Liver (tissue), 9 donors: ENCODE data around the gene WLS. TPM values are rescaled to one million over a fixed set of nuclear protein-coding genes. Genes with fewer than 3 reads are reported as not detected.
A peak's percentile ranks its signal among the peaks of the same experiment; 100 is the strongest.

Experiments
- DNase-seq: peaks from one replicate; pipeline ENCODE4 v3.0.0-alpha.2; 2017; ENCODE audit warnings: low spot score
- H3K27ac ChIP-seq, 2 donors: one replicate each; pipeline ENCODE4 v1.7.0; 2013; ENCODE audit warnings: inconsistent platforms in 2 of 2, low read length in 2 of 2, control low read depth in 1 of 2, low read depth in 1 of 2, mild to moderate bottlenecking in 1 of 2
- H3K27me3 ChIP-seq, 4 donors: one replicate each; pipeline versions ENCODE4 v1.6.1 to v1.7.0; 2013; ENCODE audit warnings: low read length in 3 of 4, inconsistent platforms in 1 of 4, mild to moderate bottlenecking in 1 of 4, moderate library complexity in 1 of 4; ENCODE audit not compliant: control insufficient read depth in 4 of 4, insufficient read depth in 4 of 4
- H3K36me3 ChIP-seq, 4 donors: one replicate each; pipeline versions ENCODE4 v1.6.1 to v1.7.0; 2013; ENCODE audit warnings: low read length in 3 of 4, mild to moderate bottlenecking in 3 of 4, low read depth in 1 of 4, moderate library complexity in 1 of 4; ENCODE audit not compliant: control insufficient read depth in 4 of 4, insufficient read depth in 3 of 4
- H3K4me1 ChIP-seq, 4 donors: one replicate each; pipeline versions ENCODE4 v1.6.1 to v1.7.0; 2013; ENCODE audit warnings: low read length in 3 of 4, mild to moderate bottlenecking in 3 of 4, moderate library complexity in 1 of 4; ENCODE audit not compliant: control insufficient read depth in 4 of 4, insufficient read depth in 4 of 4
- H3K4me3 ChIP-seq, 3 donors: one replicate each; pipeline versions ENCODE4 v1.6.1 to v1.7.0; 2013; ENCODE audit warnings: low read length in 3 of 3, control low read depth in 1 of 3, low read depth in 1 of 3, mild to moderate bottlenecking in 1 of 3
- H3K9ac ChIP-seq, 2 donors: one replicate each; pipeline ENCODE4 v1.7.0; 2013; ENCODE audit warnings: low read length in 2 of 2, mild to moderate bottlenecking in 2 of 2, moderate library complexity in 2 of 2, control low read depth in 1 of 2, low read depth in 1 of 2
- H3K9me3 ChIP-seq, 4 donors: one replicate each; pipeline versions ENCODE4 v1.6.1 to v1.7.0; 2013; ENCODE audit warnings: low read length in 3 of 4; ENCODE audit not compliant: control insufficient read depth in 4 of 4
- ATF3 ChIP-seq: IDR thresholded peaks from 2 replicates; pipeline ENCODE4 v1.6.1; 2016; ENCODE audit warnings: antibody characterized with exemption
- CTCF ChIP-seq: fragments of 150-350 bp; IDR thresholded peaks from 2 replicates; pipeline ENCODE4 v1.5.1; 2017; ENCODE audit warnings: improper control_type of control experiment, low read depth, low read length; ENCODE audit not compliant: missing input control
- EGR1 ChIP-seq, 2 donors: IDR thresholded peaks; 2 replicates each; pipeline ENCODE4 v1.6.1; 2016 to 2018; ENCODE audit warnings: antibody characterized with exemption in 2 of 2, low read depth in 2 of 2
- FOXA1 ChIP-seq: IDR thresholded peaks from 2 replicates; pipeline ENCODE4 v1.6.1; 2016; ENCODE audit warnings: antibody characterized with exemption
- FOXA2 ChIP-seq: IDR thresholded peaks from 2 replicates; pipeline ENCODE4 v1.6.1; 2016; ENCODE audit warnings: antibody characterized with exemption
- GABPA ChIP-seq, 2 donors: IDR thresholded peaks in 1 of 2; conservative IDR thresholded peaks in 1 of 2; 2 replicates each; pipeline ENCODE4 v1.6.1; 2016; ENCODE audit warnings: antibody characterized with exemption in 2 of 2, mild to moderate bottlenecking in 1 of 2, moderate library complexity in 1 of 2
- HNF4G ChIP-seq: IDR thresholded peaks from 2 replicates; pipeline ENCODE4 v1.6.1; 2016; ENCODE audit warnings: antibody characterized with exemption
- JUND ChIP-seq, 2 donors: IDR thresholded peaks; 2 replicates each; pipeline ENCODE4 v1.6.1; 2016; ENCODE audit warnings: antibody characterized with exemption in 2 of 2
- MAX ChIP-seq: IDR thresholded peaks from 2 replicates; pipeline ENCODE4 v1.6.1; 2016; ENCODE audit warnings: antibody characterized with exemption
- NR2F2 ChIP-seq: IDR thresholded peaks from 2 replicates; pipeline ENCODE4 v1.6.1; 2016; ENCODE audit warnings: antibody characterized with exemption
- RAD21 ChIP-seq, 2 donors: IDR thresholded peaks; 2 replicates each; pipeline ENCODE4 v1.6.1; 2016; ENCODE audit warnings: antibody characterized with exemption in 2 of 2, mild to moderate bottlenecking in 2 of 2
- REST ChIP-seq: IDR thresholded peaks from 2 replicates; pipeline ENCODE4 v1.6.1; 2016; ENCODE audit warnings: antibody characterized with exemption, mild to moderate bottlenecking
- RXRA ChIP-seq, 2 donors: IDR thresholded peaks; 2 replicates each; pipeline ENCODE4 v1.6.1; 2017 to 2018; ENCODE audit warnings: antibody characterized with exemption in 2 of 2, mild to moderate bottlenecking in 1 of 2
- SP1 ChIP-seq: IDR thresholded peaks from 2 replicates; pipeline ENCODE4 v1.6.1; 2018; ENCODE audit warnings: antibody characterized with exemption, mild to moderate bottlenecking
- TAF1 ChIP-seq: conservative IDR thresholded peaks from 2 replicates; pipeline ENCODE4 v1.6.1; 2016; ENCODE audit warnings: antibody characterized with exemption, mild to moderate bottlenecking
- YY1 ChIP-seq: IDR thresholded peaks from 2 replicates; pipeline ENCODE4 v1.6.1; 2016; ENCODE audit warnings: antibody characterized with exemption, mild to moderate bottlenecking
- WGBS: extraction: QIAGEN DNeasy Blood & Tissue Kit; methylation state at CpG from one replicate; pipeline ENCODE4 v1.1.7; 2013; 5-methylcytosine and 5-hydroxymethylcytosine counted together
- polyA plus RNA-seq, 2 donors: library from polyadenylated mRNA; stranded (reverse) in 1 of 2; unstranded in 1 of 2; fragments of 200-250 nt in 1 of 2; fragments of >200 nt in 1 of 2; fragmentation: Nextera tagmentation in 1 of 2; extraction: Ambion mirVana in 1 of 2; gene quantifications; one replicate each; pipeline versions ENCODE4 v1.2.1 to v1.2.3, GENCODE V29; 2013 to 2015
- total RNA-seq, 2 donors: library from RNA; depleted of rRNA; stranded (reverse); fragments of >200 nt; gene quantifications; one replicate each; pipeline ENCODE4 v1.2.3, GENCODE V29; 2014
- donor health status: healthy.
- donor health status: healthy.
- donor health status: healthy.
- donor health status: healthy.
- donor health status: healthy.

WLS gene
- total and polyA plus RNA-seq, 4 donors = 3.2 to 12.5 (median 7.7) TPM

- no peaks in the 10 kb centered on the region for H3K9me3 ChIP-seq
- TF ChIP-seq FOXA1 (no peak), RAD21 (IDR thresholded peaks at IDR 0.05) (peak; percentile 95 to 97), EGR1 (IDR thresholded peaks at IDR 0.05; ENCODE audit: low read depth in 2 of 2) (no peak), CTCF (peak; percentile 92), JUND (IDR thresholded peaks at IDR 0.05) (no peak)
- peaks cover 0 to 8% (median 0%) of the 10 kb centered on the region in 4 donors for H3K4me1 ChIP-seq
- DNase-seq = peak; percentile 57
- WGBS = 0% methylated on average over 3 of the region's 3 CpGs
- peak overlapping the region in 2 of 3 donors; percentile 9 to 15 for H3K4me3 ChIP-seq
- no peak overlapping the region for H3K9ac ChIP-seq
- H3K27ac ChIP-seq = no peak overlapping the region
- no peaks in the 10 kb centered on the region for H3K36me3 ChIP-seq
- no peaks in the 10 kb centered on the region for H3K27me3 ChIP-seq
Measured at GRCh38 chr1:68116643-68117235, 115.6 kb downstream of the WLS start.

- 80% methylated on average over 4 of the region's 4 CpGs for WGBS
- Histone ChIP-seq H3K9me3 (no peaks in the 10 kb centered on the region), H3K4me3 (no peak overlapping the region), H3K4me1 (peaks cover 0 to 7% (median 0%) of the 10 kb centered on the region in 4 donors), H3K27ac (no peak overlapping the region), H3K36me3 (no peaks in the 10 kb centered on the region), H3K27me3 (no peaks in the 10 kb centered on the region), H3K9ac (no peak overlapping the region)
- no peak for TF ChIP-seq SP1
- TF ChIP-seq TAF1 = no peak
- no peak for TF ChIP-seq EGR1 (IDR thresholded peaks at IDR 0.05; ENCODE audit: low read depth in 2 of 2)
- TF ChIP-seq GABPA (IDR thresholded peaks at IDR 0.05 in 1 of 2, conservative IDR thresholded peaks at IDR 0.05 in 1 of 2) = no peak
- TF ChIP-seq FOXA1 = no peak
- TF ChIP-seq MAX = no peak
- TF ChIP-seq ATF3 = no peak
- no peak for TF ChIP-seq HNF4G
- TF ChIP-seq NR2F2 = no peak
- DNase-seq = no peak
Measured at GRCh38 chr1:68115308-68115707, 117.0 kb downstream of the WLS start.

- H3K4me3 ChIP-seq = no peak overlapping the region
- no peak overlapping the region for H3K9ac ChIP-seq
- no peaks in the 10 kb centered on the region for H3K27me3 ChIP-seq
- DNase-seq = no peak
- WGBS = 91% methylated on average over 3 of the region's 3 CpGs
- H3K4me1 ChIP-seq = peaks cover 0 to 6% (median 0%) of the 10 kb centered on the region in 4 donors
- no peak overlapping the region for H3K27ac ChIP-seq
- no peaks in the 10 kb centered on the region for H3K9me3 ChIP-seq
- no peaks in the 10 kb centered on the region for H3K36me3 ChIP-seq
- TF ChIP-seq CTCF = no peak
- TF ChIP-seq FOXA2 = no peak
- no peak for TF ChIP-seq JUND (IDR thresholded peaks at IDR 0.05)
- TF ChIP-seq REST = no peak
- no peak for TF ChIP-seq YY1
- no peak for TF ChIP-seq TAF1
- no peak for TF ChIP-seq ATF3
- no peak for TF ChIP-seq SP1
- TF ChIP-seq GABPA (IDR thresholded peaks at IDR 0.05 in 1 of 2, conservative IDR thresholded peaks at IDR 0.05 in 1 of 2) = no peak
- TF ChIP-seq RXRA (IDR thresholded peaks at IDR 0.05) = no peak
- no peak for TF ChIP-seq MAX
Measured at GRCh38 chr1:68113966-68114365, 118.4 kb downstream of the WLS start.
